Thyroid gland (tissue), 4 donors: ENCODE measurements around the gene FNDC11. TPM values are rescaled to one million over a fixed set of nuclear protein-coding genes. Genes with fewer than 3 reads are reported as not detected.
"Not testable (repeated sequence)": the region's sequence is repeated elsewhere in the genome, so short reads cannot be mapped to it uniquely, and the experiment has no call there.

Experiments used
- DNase-seq, 2 donors: peaks; one replicate each; pipeline ENCODE4 v3.0.0-alpha.2; 2019
- H3K27ac ChIP-seq, 3 donors: fragments of 200-600 bp; sonication (generic); 1 replicate in 2 of 3; 2 replicates in 1 of 3; pipeline ENCODE4 v1.5.1; 2016 to 2019; ENCODE audit warnings: mild to moderate bottlenecking in 1 of 3, moderate library complexity in 1 of 3
- H3K27me3 ChIP-seq: fragments of 200-600 bp; sonication (generic); one replicate; pipeline ENCODE4 v1.5.1; 2019
- H3K36me3 ChIP-seq, 2 donors: fragments of 200-600 bp; sonication (generic); one replicate each; pipeline ENCODE4 v1.5.1; 2016 to 2019
- H3K4me1 ChIP-seq, 2 donors: fragments of 200-600 bp; sonication (generic); one replicate each; pipeline ENCODE4 v1.5.1; 2017 to 2019
- H3K4me3 ChIP-seq, 3 donors: fragments of 200-600 bp; sonication (generic); replicated peaks in 1 of 3; 1 replicate in 2 of 3; 2 replicates in 1 of 3; pipeline ENCODE4 v1.5.1; 2016; ENCODE audit warnings: mild to moderate bottlenecking in 1 of 3
- H3K9me3 ChIP-seq: fragments of 200-600 bp; sonication (generic); one replicate; pipeline ENCODE4 v1.5.1; 2017
- CTCF ChIP-seq, 6 experiments: fragments of 200-600 bp in 3 of 6; fragments of 450-650 bp in 3 of 6; sonication (generic) in 3 of 6; IDR thresholded peaks; one replicate each; pipeline ENCODE4 v1.5.1; 2016 to 2019; ENCODE audit warnings: antibody characterized with exemption in 6 of 6, mild to moderate bottlenecking in 2 of 6, inconsistent platforms in 1 of 6, moderate library complexity in 1 of 6
- POLR2A ChIP-seq, 2 donors: fragments of 450-650 bp; IDR thresholded peaks; one replicate each; pipeline ENCODE4 v1.6.1; 2017; ENCODE audit warnings: antibody characterized with exemption in 2 of 2, mild to moderate bottlenecking in 2 of 2, moderate library complexity in 1 of 2
- WGBS, 2 donors: methylation state at CpG; one replicate each; pipeline ENCODE4 v1.1.5; 2017; 5-methylcytosine and 5-hydroxymethylcytosine counted together
- intact Hi-C: fragments of 100-400 bp; cut with DNase I; formaldehyde crosslinking; loops from one replicate; pipeline ENCODE4 v1.15.1; 2023
- total RNA-seq, 4 donors: library from RNA; depleted of rRNA; stranded (reverse); fragments of >200 nt; gene quantifications; one replicate each; pipeline ENCODE4 v1.2.3, GENCODE V29; 2016

FNDC11 gene
- total RNA-seq, 4 donors from 2014 or later = 0.39 to 0.89 (median 0.40) TPM; not detected in 1

DNA sequence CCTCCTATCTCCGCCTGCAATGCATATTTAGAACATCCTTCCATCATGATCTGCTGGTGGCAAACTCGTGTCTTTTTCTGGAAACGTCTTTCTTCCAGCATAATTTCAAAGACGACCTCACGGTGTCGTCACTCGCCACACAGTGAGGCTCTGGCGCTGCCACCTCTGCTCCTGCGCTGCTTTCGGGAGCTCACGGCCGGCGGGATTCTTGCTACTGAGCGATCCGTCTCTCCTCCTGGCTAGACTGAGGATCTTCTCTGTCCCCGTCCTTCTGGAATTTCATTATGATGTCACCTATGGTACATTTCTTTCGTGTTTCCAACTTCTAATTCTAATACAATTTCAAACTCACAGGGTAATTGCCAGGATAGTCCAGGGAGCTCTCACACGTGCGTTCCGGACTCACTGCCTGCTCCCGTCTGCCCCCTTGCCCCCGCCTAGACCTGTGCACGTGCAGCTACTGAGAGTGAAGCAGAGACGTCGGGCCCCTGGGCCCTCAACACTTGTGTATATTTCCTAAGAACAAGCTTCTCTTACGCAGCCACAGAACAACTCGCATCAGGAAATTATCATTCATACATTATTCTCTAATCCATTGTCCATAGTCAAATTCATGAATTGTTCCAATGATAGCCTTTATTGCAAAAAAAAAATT, 45.6 kb downstream of the FNDC11 start:
- Histone ChIP-seq H3K36me3 (peaks cover 30 to 50% of the 10 kb centered on the region in 2 donors), H3K27ac (no peak overlapping the region)
- WGBS, 2 donors = 91 to 95% methylated on average over 27 of the region's 27 CpGs

GRCh38 chr20:63601679-63602078, 47.7 kb downstream of the FNDC11 start:
- intact Hi-C loops, H3K4me1 ChIP-seq, H3K27me3 ChIP-seq, DNase-seq, H3K9me3 ChIP-seq, H3K27ac ChIP-seq, H3K4me3 ChIP-seq: not testable (repeated sequence)
- WGBS, 2 donors = 85 to 95% methylated on average over 3 to 7 of the region's 8 CpGs
- peaks cover 22 to 39% of the 10 kb centered on the region in 2 donors for H3K36me3 ChIP-seq

More for the DNA sequence above, 45.6 kb downstream of the FNDC11 start:
- no peak for DNase-seq
- intact Hi-C loops = no loop called here
- Histone ChIP-seq H3K4me1 (no peaks in the 10 kb centered on the region), H3K4me3 (no peak overlapping the region), H3K9me3 (no peaks in the 10 kb centered on the region), H3K27me3 (no peaks in the 10 kb centered on the region)
- TF ChIP-seq CTCF (IDR thresholded peaks at IDR 0.05) (no peak), POLR2A (IDR thresholded peaks at IDR 0.05) (no peak)

DNA sequence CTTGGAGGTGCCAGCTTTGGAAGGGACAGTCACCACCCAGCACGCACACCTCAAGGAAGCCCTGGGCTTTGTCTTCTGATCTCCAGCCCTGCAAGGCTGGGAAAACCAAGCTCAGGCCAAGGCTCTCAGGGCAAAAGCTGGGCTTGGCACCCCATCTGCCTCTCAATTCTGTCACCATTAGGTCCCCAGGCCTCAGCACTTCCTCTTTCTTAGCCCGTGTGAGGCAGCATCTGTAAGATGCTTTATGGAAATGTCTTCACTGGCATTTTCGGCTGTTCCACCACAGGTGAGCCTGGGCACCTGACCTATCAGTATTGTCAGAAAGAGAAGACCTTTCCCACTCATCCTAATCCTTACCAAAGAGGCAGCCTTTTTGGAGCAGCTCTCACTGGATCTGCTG, 48.4 kb downstream of the FNDC11 start:
- 89 to 100% methylated on average over 3 of the region's 3 CpGs for WGBS, 2 donors
- no peak overlapping the region for H3K4me3 ChIP-seq
- peaks cover 22 to 36% of the 10 kb centered on the region in 2 donors for H3K36me3 ChIP-seq
- H3K27me3 ChIP-seq = no peaks in the 10 kb centered on the region
- H3K27ac ChIP-seq = no peak overlapping the region
- no peak for TF ChIP-seq POLR2A (IDR thresholded peaks at IDR 0.05)
- no peak for TF ChIP-seq CTCF (IDR thresholded peaks at IDR 0.05)
- DNase-seq = no peak
- no peaks in the 10 kb centered on the region for H3K9me3 ChIP-seq
- intact Hi-C loops = no loop called here
- no peaks in the 10 kb centered on the region for H3K4me1 ChIP-seq

Other genes with a start within 250 kb of the FNDC11 start
- gene CHRNA4, start 192.8 kb upstream of the FNDC11 start, total RNA-seq = 1 to 10 TPM in 3 of 4 donors, under 1 TPM in 1; 0.54 to 6.3 (median 1.9) TPM
- gene KCNQ2, start 81.5 kb upstream of the FNDC11 start, total RNA-seq = under 1 TPM in 2 of 4 donors, not detected in 2; 0.11 to 0.27 TPM
- 1 to 10 TPM in 3 of 4 donors, under 1 TPM in 1; 0.22 to 2.0 (median 1.3) TPM for gene EEF1A2, start 55.1 kb upstream of the FNDC11 start, total RNA-seq
- 100 to 1,000 TPM in 3 of 4 donors, 10 to 100 TPM in 1; 82.0 to 226 (median 146) TPM for gene PPDPF, start 33.4 kb upstream of the FNDC11 start, total RNA-seq
- under 1 TPM in 1 of 4 donors, not detected in 3; 0.11 TPM for gene PTK6, start 16.8 kb upstream of the FNDC11 start, total RNA-seq
- gene SRMS, start 6.4 kb upstream of the FNDC11 start, total RNA-seq = not detected
- 10 to 100 TPM; 24.3 to 45.5 (median 36.0) TPM for gene HELZ2, start 20.1 kb downstream of the FNDC11 start, total RNA-seq
- 10 to 100 TPM; 23.1 to 34.9 (median 29.9) TPM for gene GMEB2, start 72.9 kb downstream of the FNDC11 start, total RNA-seq
- gene STMN3, start 99.3 kb downstream of the FNDC11 start, total RNA-seq = 10 to 100 TPM; 53.7 to 84.0 (median 66.1) TPM
- gene RTEL1, start 104.2 kb downstream of the FNDC11 start, total RNA-seq = 10 to 100 TPM; 14.1 to 87.4 (median 54.2) TPM
- 10 to 100 TPM in 2 of 4 donors, 1 to 10 TPM in 2; 6.7 to 15.5 (median 10.5) TPM for gene TNFRSF6B, start 142.5 kb downstream of the FNDC11 start, total RNA-seq
- gene ARFRP1, start 153.8 kb downstream of the FNDC11 start, total RNA-seq = 10 to 100 TPM; 43.6 to 52.1 (median 46.7) TPM
- 10 to 100 TPM; 27.7 to 36.3 (median 30.0) TPM for gene ZGPAT, start 153.9 kb downstream of the FNDC11 start, total RNA-seq
- 10 to 100 TPM in 2 of 4 donors, 1 to 10 TPM in 2; 8.7 to 25.0 (median 11.5) TPM for gene LIME1, start 182.5 kb downstream of the FNDC11 start, total RNA-seq
- 10 to 100 TPM; 26.0 to 55.9 (median 39.3) TPM for gene SLC2A4RG, start 185.6 kb downstream of the FNDC11 start, total RNA-seq